Naive thymus-derived CD8-positive, alpha-beta T cell (primary cell): ENCODE data around the gene INO80. TPM values are rescaled to one million over a fixed set of nuclear protein-coding genes. Genes with fewer than 3 reads are reported as not detected.
A peak's percentile ranks its signal among the peaks of the same experiment; 100 is the strongest.

Experiments used
- ATAC-seq, 2 donors: fragments of 150-1000 bp; cut with Tn5 transposase in 1 of 2; sonication (Bioruptor Pico), chemical (Tn5 transposase) in 1 of 2; 1 replicate in 1 of 2; 2 replicates in 1 of 2; pipeline ENCODE4 v1.10.0; 2021; ENCODE audit warnings: mild to moderate bottlenecking in 2 of 2, moderate library complexity in 2 of 2
- POLR2A ChIA-PET: fragments of 350-600 bp; sonication (Branson Sonifier 250); formaldehyde crosslinking; loops from one replicate; lab custom pipeline; 2021; ENCODE audit warnings: antibody characterized with exemption; lab: Charles Lee
- DNase-seq, 10 donors: peaks; one replicate each; pipeline versions ENCODE4 v3.0.0 to v3.0.0-alpha.2; 2020 to 2022
- H3K27ac Mint-ChIP-seq, 10 donors: one replicate each; pipeline ENCODE4 v1.8.0; 2020 to 2022; ENCODE audit warnings: mild to moderate bottlenecking in 10 of 10, mixed read lengths in 10 of 10, moderate library complexity in 4 of 10, inconsistent platforms in 1 of 10
- H3K27me3 Mint-ChIP-seq, 5 donors: one replicate each; pipeline ENCODE4 v1.8.0; 2021 to 2022; ENCODE audit warnings: mixed read lengths in 5 of 5
- H3K36me3 Mint-ChIP-seq, 3 donors: one replicate each; pipeline ENCODE4 v1.8.0; 2020 to 2022; ENCODE audit warnings: mixed read lengths in 3 of 3, mild to moderate bottlenecking in 2 of 3, inconsistent platforms in 1 of 3
- H3K4me1 Mint-ChIP-seq, 4 donors: one replicate each; pipeline ENCODE4 v1.8.0; 2021 to 2022; ENCODE audit warnings: mixed read lengths in 4 of 4
- H3K4me3 Mint-ChIP-seq, 10 donors: one replicate each; pipeline ENCODE4 v1.8.0; 2020 to 2022; ENCODE audit warnings: mild to moderate bottlenecking in 10 of 10, mixed read lengths in 10 of 10, moderate library complexity in 6 of 10, inconsistent platforms in 1 of 10
- H3K9me3 Mint-ChIP-seq, 9 donors: one replicate each; pipeline ENCODE4 v1.8.0; 2020 to 2022; ENCODE audit warnings: mixed read lengths in 9 of 9, mild to moderate bottlenecking in 3 of 9, inconsistent platforms in 1 of 9, moderate library complexity in 1 of 9
- polyA plus RNA-seq, 3 donors: library from polyadenylated mRNA; unstranded; fragments of 300-500 nt; fragmentation: Illumina TruSeq; gene quantifications; one replicate each; pipeline ENCODE4 v1.2.3, GENCODE V29; 2021
- total RNA-seq, 8 experiments: library from RNA in 2 of 8; stranded (reverse) in 2 of 8; gene quantifications; one replicate each; pipeline ENCODE4 v1.2.3 and lab custom pipeline; 2021 to 2026

INO80 gene
- total and polyA plus RNA-seq, 5 experiments from 2014 or later: 2.2 to 38.2 (median 8.0) TPM

DNA sequence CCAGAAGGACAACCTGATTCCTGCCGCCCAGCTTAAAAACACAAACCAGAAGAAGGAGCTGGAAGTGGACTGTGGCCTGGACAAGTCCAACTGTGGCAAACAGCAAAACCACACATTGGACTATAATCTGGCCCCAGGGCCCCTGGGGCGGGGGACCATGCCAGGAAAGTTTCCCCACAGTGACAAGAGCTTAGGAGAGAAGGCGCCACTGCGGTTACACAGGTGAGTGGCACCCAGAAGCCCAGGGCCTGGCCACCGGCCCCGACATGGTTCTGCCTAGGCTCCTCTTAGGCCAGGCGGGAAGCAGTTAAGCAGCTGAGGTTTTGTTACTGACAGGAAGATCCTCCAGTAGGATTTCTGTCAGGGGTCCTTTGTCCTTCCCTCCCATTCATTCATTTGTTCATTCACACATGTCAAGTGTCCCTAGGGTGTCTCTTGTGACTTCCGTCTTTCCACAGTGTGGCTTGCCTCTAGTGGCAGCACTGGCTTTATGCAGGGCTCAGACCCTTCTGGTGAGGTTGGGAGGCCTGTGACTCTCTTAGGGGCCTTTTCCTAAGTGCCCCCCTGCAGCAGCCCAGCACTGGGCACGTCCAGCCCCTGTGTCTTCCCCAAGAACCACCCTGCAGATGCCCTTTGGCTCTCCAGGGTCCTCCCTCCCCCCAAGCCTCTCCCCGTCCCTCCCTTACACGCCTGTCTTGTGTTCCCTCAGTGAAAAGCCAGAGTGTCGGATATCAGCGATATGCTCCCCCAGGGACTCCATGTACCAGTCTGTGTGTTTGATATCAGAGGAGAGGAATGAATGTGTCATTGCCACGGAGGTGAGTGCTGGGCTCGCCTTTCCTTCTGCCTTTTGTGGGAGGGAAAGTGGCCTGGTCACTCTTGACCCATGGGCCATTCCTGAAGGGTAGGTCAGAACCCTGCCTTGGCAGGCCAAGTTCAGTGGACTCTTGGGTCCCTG lies 179.1 kb downstream of the INO80 start:
- DNase-seq (no peak), ATAC-seq (no peak)
- Mint-ChIP-seq H3K4me1 (peaks cover 15 to 27% (median 22%) of the 10 kb centered on the region in 4 donors), H3K27ac (peak overlapping the region in 1 of 10 donors; percentile 68), H3K4me3 (no peak overlapping the region), H3K36me3 (no peaks in the 10 kb centered on the region), H3K27me3 (peaks cover 0 to 11% (median 5%) of the 10 kb centered on the region in 5 donors), H3K9me3 (no peaks in the 10 kb centered on the region)
- POLR2A ChIA-PET: interaction anchor here (0.6 to 1.2 kb wide), 2 partner anchors 17 to 30 kb away, joined by 3 to 10 read pairs; no protein-coding TSS in a partner anchor

DNA sequence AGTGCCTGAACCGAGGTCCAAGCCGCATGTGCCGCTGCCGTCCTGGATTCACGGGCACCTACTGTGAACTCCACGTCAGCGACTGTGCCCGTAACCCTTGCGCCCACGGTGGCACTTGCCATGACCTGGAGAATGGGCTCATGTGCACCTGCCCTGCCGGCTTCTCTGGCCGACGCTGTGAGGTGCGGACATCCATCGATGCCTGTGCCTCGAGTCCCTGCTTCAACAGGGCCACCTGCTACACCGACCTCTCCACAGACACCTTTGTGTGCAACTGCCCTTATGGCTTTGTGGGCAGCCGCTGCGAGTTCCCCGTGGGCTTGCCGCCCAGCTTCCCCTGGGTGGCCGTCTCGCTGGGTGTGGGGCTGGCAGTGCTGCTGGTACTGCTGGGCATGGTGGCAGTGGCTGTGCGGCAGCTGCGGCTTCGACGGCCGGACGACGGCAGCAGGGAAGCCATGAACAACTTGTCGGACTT lies 179.8 kb downstream of the INO80 start:
- H3K36me3 Mint-ChIP-seq: no peaks in the 10 kb centered on the region
- POLR2A ChIA-PET: interaction anchor here (0.5 to 1.2 kb wide), 3 partner anchors 16 to 494 kb away, joined by 3 to 10 read pairs (median 4); no protein-coding TSS in a partner anchor
- no peak overlapping the region for H3K27ac Mint-ChIP-seq
- peaks cover 18 to 31% (median 26%) of the 10 kb centered on the region in 4 donors for H3K4me1 Mint-ChIP-seq
- no peaks in the 10 kb centered on the region for H3K9me3 Mint-ChIP-seq
- DNase-seq (no peak), ATAC-seq (no peak)
- peaks cover 0 to 18% (median 13%) of the 10 kb centered on the region in 5 donors for H3K27me3 Mint-ChIP-seq
- no peak overlapping the region for H3K4me3 Mint-ChIP-seq

DNA sequence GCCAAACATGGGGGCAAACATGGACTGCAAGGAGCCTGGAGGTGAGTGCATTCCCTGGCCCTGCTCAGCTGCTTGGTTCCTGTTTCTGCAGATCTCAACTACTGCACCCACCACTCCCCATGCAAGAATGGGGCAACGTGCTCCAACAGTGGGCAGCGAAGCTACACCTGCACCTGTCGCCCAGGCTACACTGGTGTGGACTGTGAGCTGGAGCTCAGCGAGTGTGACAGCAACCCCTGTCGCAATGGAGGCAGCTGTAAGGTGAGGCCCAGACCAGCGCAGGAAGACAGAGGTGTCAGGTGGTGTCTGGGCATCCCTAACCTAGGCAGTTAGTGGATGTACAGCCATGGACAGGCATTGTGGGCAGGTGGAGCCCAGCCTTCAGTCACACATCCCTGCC lies 181.6 kb downstream of the INO80 start:
- Mint-ChIP-seq H3K27me3 (peaks cover 9 to 34% (median 29%) of the 10 kb centered on the region in 5 donors), H3K4me3 (no peak overlapping the region), H3K36me3 (no peaks in the 10 kb centered on the region), H3K4me1 (peaks cover 18 to 34% (median 28%) of the 10 kb centered on the region in 4 donors), H3K9me3 (no peaks in the 10 kb centered on the region), H3K27ac (no peak overlapping the region)
- no peak for ATAC-seq
- DNase-seq: no peak
- POLR2A ChIA-PET: no interaction called here

DNA sequence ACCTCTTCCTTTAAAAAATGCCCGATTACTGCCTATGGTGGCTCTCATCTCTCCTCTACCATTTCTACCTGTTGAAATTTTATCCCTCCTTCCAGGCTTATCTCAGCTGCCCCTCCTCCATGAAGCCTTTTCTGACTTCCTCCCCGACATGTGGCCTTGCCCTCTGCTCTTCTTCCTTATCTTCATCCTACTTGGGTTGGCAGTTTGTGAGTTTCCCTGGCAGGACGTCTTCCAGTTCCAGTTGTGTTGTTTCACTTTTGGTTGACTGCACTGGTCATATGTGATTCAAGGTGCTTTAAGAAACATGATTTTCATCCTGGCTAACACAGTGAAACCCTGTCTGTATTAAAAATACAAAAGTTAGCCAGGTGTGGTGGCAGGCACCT lies 182.6 kb downstream of the INO80 start:
- no peak overlapping the region for H3K4me3 Mint-ChIP-seq
- no peak for ATAC-seq
- H3K36me3 Mint-ChIP-seq: no peaks in the 10 kb centered on the region
- POLR2A ChIA-PET: interaction anchor here (0.7 to 6.9 kb wide), 3 partner anchors 8 to 18 kb away, joined by 6 to 50 read pairs (median 7); no protein-coding TSS in a partner anchor
- no peak for DNase-seq
- H3K27ac Mint-ChIP-seq: no peak overlapping the region
- H3K27me3 Mint-ChIP-seq: peaks cover 10 to 40% (median 36%) of the 10 kb centered on the region in 5 donors
- no peaks in the 10 kb centered on the region for H3K9me3 Mint-ChIP-seq
- H3K4me1 Mint-ChIP-seq: peaks cover 20 to 37% (median 34%) of the 10 kb centered on the region in 4 donors

DNA sequence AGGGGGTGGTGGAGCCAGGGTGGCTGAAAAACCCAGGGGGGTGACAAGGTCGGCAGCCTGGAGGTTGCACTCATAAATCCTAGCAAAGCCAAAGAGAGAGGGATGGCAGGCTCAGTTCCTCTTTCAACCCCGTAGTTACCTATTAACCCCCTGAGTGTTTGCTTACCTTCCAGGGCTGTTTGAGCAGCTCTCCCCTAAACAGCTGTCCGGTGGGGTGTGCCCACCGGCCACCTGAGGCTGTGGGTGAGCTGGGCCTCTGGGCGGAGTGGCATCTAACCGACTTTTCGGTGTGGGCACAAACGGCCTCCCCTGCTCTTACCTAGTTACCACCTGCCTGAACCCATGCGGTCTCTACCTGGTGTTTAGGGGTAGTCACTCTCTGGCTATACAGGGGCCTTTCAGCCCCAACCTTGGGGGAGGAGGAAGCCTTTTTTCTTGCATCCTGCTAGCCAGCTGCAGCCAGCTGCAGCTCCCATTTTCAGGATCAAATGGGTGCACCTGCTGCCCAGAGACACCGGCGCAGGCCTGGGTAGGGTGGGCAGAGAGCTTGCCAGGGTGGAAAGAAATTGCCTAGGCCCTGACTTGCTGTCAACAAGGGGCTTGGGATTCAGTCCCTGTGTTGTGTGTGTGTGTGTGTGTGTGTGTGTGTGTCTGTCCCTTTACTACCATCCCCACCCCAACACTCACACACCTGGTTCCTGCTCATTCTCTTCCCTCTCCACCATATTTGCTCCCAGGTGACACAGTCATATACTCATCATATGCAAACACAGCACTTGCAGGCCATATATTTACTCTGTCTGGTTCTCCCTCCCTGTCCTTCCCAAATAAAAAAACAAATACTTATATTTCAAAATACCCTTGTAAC lies 183.2 kb downstream of the INO80 start:
- peak overlapping the region in 1 of 10 donors; percentile 29 for H3K4me3 Mint-ChIP-seq
- DNase-seq (no peak), ATAC-seq (no peak)
- H3K9me3 Mint-ChIP-seq: no peaks in the 10 kb centered on the region
- peaks cover 10 to 40% (median 36%) of the 10 kb centered on the region in 5 donors for H3K27me3 Mint-ChIP-seq
- H3K27ac Mint-ChIP-seq: no peak overlapping the region
- POLR2A ChIA-PET: interaction anchor here (0.6 to 6.9 kb wide), 3 partner anchors 9 to 74 kb away, joined by 4 to 50 read pairs (median 6); no protein-coding TSS in a partner anchor
- no peaks in the 10 kb centered on the region for H3K36me3 Mint-ChIP-seq
- H3K4me1 Mint-ChIP-seq: peaks cover 18 to 39% (median 35%) of the 10 kb centered on the region in 4 donors

DNA sequence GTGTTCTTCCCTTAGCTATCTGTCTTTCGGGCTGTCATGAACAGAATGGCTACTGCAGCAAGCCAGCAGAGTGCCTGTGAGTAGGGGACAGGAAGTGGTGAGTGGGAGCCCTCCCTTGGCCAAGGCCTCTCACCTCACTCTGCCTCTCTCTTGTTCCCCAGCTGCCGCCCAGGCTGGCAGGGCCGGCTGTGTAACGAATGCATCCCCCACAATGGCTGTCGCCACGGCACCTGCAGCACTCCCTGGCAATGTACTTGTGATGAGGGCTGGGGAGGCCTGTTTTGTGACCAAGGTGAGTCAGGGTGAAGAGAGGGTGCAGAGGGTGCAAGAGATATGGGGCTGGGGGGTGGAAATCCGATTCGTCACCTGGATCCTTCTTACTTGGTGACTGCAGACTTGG lies 183.9 kb downstream of the INO80 start:
- ATAC-seq (no peak), DNase-seq (no peak)
- peak overlapping the region in 2 of 10 donors; percentile 16 to 29 for H3K4me3 Mint-ChIP-seq
- H3K36me3 Mint-ChIP-seq: no peaks in the 10 kb centered on the region
- no peak overlapping the region for H3K27ac Mint-ChIP-seq
- peaks cover 11 to 44% (median 38%) of the 10 kb centered on the region in 5 donors for H3K27me3 Mint-ChIP-seq
- peaks cover 20 to 43% (median 38%) of the 10 kb centered on the region in 4 donors for H3K4me1 Mint-ChIP-seq
- POLR2A ChIA-PET: interaction anchor here (1.7 to 6.9 kb wide), 2 partner anchors 10 to 25 kb away, joined by 6 to 50 read pairs; no protein-coding TSS in a partner anchor
- H3K9me3 Mint-ChIP-seq: no peaks in the 10 kb centered on the region

DNA sequence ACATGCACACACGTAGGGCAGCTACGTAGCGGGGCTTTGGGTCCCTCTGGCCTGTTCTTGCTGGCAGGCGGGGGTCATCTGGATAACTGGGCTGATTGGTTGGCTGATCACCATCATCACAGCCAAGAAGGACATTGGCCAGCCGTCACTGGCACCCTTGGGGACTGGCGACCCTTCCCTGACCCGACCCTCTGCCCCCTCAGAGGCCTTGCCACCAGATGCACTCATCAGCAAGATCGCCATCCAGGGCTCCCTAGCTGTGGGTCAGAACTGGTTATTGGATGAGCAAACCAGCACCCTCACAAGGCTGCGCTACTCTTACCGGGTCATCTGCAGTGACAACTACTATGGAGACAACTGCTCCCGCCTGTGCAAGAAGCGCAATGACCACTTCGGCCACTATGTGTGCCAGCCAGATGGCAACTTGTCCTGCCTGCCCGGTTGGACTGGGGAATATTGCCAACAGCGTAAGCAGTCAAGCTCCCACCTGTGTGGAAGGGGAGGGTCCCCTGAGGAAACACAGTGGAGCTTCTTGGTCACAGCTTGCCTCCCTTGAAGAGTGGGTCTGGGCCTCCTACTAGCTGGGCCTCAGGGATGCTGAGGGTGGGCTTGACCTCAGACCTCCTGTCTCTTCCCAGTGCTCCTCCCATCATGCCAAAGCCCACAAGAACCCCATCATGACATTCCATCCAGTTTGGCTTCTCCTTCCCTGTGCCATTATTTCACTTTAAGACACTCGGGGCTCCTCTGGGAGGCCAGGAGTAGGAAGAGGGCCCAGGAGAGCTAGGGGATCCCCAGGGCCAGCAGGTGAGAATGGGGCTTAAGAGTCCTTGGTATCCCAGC lies 184.6 kb downstream of the INO80 start:
- H3K27me3 Mint-ChIP-seq: peaks cover 14 to 51% (median 45%) of the 10 kb centered on the region in 5 donors
- peaks cover 23 to 50% (median 44%) of the 10 kb centered on the region in 4 donors for H3K4me1 Mint-ChIP-seq
- H3K9me3 Mint-ChIP-seq: no peaks in the 10 kb centered on the region
- POLR2A ChIA-PET: interaction anchor here (1.7 to 6.9 kb wide), 3 partner anchors 10 to 25 kb away, joined by 6 to 50 read pairs (median 17); no protein-coding TSS in a partner anchor
- DNase-seq (no peak), ATAC-seq (no peak)
- H3K27ac Mint-ChIP-seq: no peak overlapping the region
- peak overlapping the region in 9 of 10 donors; percentile 75 to 90 (median 83) for H3K4me3 Mint-ChIP-seq
- no peaks in the 10 kb centered on the region for H3K36me3 Mint-ChIP-seq

DNA sequence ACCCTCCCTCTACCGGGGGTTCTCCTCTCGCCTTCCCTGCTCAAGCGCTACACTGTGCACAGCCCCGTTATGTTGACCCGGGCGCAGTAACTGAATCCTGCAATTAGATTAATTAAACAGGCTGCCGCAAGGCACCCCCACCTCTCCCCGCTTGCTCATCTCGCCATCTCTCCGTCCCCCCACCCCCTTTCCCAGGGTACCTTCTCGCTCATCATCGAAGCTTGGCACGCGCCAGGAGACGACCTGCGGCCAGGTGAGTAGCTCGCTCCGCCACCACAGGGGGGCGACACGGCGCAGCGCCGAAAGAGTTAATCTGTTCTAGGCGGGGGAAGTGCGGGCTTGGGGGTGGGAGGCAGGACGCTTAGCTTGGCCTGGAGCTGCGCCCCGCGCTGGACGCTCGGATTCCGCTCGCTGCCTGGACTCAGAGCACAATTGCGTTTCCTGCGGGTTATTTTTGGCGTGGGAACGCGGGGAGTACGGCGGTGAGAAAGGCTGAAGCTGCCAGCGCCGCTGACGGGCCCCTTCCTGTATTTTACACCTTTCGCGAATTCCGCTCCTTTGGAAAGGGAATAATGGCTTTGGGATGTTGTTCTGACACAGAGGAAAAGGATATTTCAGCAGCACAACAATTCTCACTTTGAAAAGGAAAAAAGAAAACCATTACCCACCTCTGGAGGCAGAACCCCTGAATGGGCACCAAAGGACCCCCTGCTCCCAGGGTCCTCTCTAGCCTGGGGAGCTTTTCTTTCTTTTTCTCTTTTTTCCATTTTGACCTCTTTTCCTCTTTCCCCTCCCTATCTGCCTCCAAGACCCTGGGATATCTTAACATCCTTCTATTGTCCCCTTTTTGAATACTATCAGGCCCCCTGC lies 185.4 kb downstream of the INO80 start:
- peaks cover 23 to 58% (median 50%) of the 10 kb centered on the region in 4 donors for H3K4me1 Mint-ChIP-seq
- ATAC-seq (peak; percentile 21 to 38), DNase-seq (peak in 5 of 10 donors; percentile 38 to 54 (median 43))
- H3K4me3 Mint-ChIP-seq: peak overlapping the region; percentile 69 to 90 (median 82)
- POLR2A ChIA-PET: interaction anchor here (3.7 to 6.9 kb wide), 2 partner anchors 11 to 23 kb away, joined by 17 to 50 read pairs; no protein-coding TSS in a partner anchor
- no peaks in the 10 kb centered on the region for H3K9me3 Mint-ChIP-seq
- H3K27me3 Mint-ChIP-seq: peaks cover 14 to 58% (median 49%) of the 10 kb centered on the region in 5 donors
- H3K36me3 Mint-ChIP-seq: no peaks in the 10 kb centered on the region
- H3K27ac Mint-ChIP-seq: peak overlapping the region in 2 of 10 donors; percentile 34 to 42

DNA sequence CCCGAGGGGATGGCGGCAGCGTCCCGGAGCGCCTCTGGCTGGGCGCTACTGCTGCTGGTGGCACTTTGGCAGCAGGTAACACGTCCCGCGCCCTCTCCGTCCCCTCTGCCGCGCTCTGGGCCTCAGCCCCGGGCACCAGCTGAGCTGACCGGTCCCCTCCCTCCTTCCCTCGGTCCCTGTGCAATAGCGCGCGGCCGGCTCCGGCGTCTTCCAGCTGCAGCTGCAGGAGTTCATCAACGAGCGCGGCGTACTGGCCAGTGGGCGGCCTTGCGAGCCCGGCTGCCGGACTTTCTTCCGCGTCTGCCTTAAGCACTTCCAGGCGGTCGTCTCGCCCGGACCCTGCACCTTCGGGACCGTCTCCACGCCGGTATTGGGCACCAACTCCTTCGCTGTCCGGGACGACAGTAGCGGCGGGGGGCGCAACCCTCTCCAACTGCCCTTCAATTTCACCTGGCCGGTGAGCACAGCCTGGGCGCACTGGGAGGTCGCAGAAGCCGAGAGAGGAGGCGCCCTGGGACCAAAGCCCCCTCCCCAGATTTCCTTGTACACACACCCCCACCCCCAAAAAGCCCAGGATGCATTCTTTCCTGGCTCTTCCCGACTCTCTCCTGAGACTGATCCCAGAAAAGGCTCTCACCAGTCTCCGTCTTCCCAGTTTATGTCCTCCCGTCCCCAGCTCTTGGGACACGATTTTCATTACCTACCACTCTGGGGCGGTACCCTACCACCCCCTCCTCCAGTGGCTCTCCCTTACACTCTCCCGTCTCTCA lies 186.2 kb downstream of the INO80 start:
- POLR2A ChIA-PET: interaction anchor here (3.7 to 6.9 kb wide), 2 partner anchors 12 to 22 kb away, joined by 17 to 50 read pairs; no protein-coding TSS in a partner anchor
- peak overlapping the region in 1 of 10 donors; percentile 34 for H3K27ac Mint-ChIP-seq
- H3K27me3 Mint-ChIP-seq: peaks cover 19 to 64% (median 53%) of the 10 kb centered on the region in 5 donors
- DNase-seq: no peak
- no peaks in the 10 kb centered on the region for H3K9me3 Mint-ChIP-seq
- no peaks in the 10 kb centered on the region for H3K36me3 Mint-ChIP-seq
- H3K4me1 Mint-ChIP-seq: peaks cover 23 to 66% (median 55%) of the 10 kb centered on the region in 4 donors
- peak overlapping the region; percentile 69 to 90 (median 83) for H3K4me3 Mint-ChIP-seq
- ATAC-seq: no peak
